Vagina (tissue), 2 donors: ENCODE data around the gene FIGN.

Source experiments
- CTCF ChIP-seq, 3 experiments: fragments of 450-650 bp in 2 of 3; fragments of 200-600 bp in 1 of 3; sonication (generic) in 1 of 3; IDR thresholded peaks; one replicate each; pipeline ENCODE4 v1.5.1; 2017 to 2019; ENCODE audit warnings: antibody characterized with exemption in 3 of 3, mild to moderate bottlenecking in 2 of 3, moderate library complexity in 2 of 3
- POLR2A ChIP-seq, 2 donors: fragments of 450-650 bp; IDR thresholded peaks; one replicate each; pipeline ENCODE4 v1.6.1; 2017; ENCODE audit warnings: antibody characterized with exemption in 2 of 2, mild to moderate bottlenecking in 2 of 2, moderate library complexity in 2 of 2
- POLR2AphosphoS5 ChIP-seq, 2 donors: sonication (generic); formaldehyde crosslinking; IDR thresholded peaks; one replicate each; pipeline ENCODE4 v1.9.0; 2017; ENCODE audit warnings: antibody characterized with exemption in 2 of 2, mild to moderate bottlenecking in 2 of 2, low read depth in 1 of 2; ENCODE audit not compliant: insufficient read depth in 1 of 2

- TF ChIP-seq POLR2AphosphoS5 (IDR thresholded peaks at IDR 0.05; ENCODE audit: insufficient read depth in 1 of 2, low read depth in 1 of 2) (no peak), CTCF (IDR thresholded peaks at IDR 0.05) (no peak), POLR2A (IDR thresholded peaks at IDR 0.05) (no peak)
Observed at GRCh38 chr2:163552758-163553157, 183.1 kb downstream of the FIGN start.
